Lung (tissue), 12 donors: Measurements from ENCODE around the gene TUBB8. TPM values are rescaled to one million over a fixed set of nuclear protein-coding genes. Genes with fewer than 3 reads are reported as not detected.

ENCODE experiments used
- ATAC-seq: fragments of 200-7000 bp; cut with Tn5 transposase; one replicate; pipeline ENCODE4 v1.9.1; 2020; ENCODE audit warnings: moderate number of reproducible peaks; ENCODE audit not compliant: insufficient read depth, low FRiP score
- DNase-seq, 3 donors: peaks; one replicate each; pipeline ENCODE4 v3.0.0-alpha.2; 2013 to 2017
- H3K27ac ChIP-seq, 2 donors: one replicate each; pipeline ENCODE4 v1.5.1; 2013; ENCODE audit warnings: mild to moderate bottlenecking in 2 of 2, moderate library complexity in 2 of 2, control low read depth in 1 of 2, inconsistent platforms in 1 of 2, low read depth in 1 of 2, low read length in 1 of 2
- H3K27me3 ChIP-seq, 3 donors: one replicate each; pipeline ENCODE4 v1.5.1; 2013; ENCODE audit warnings: low read length in 2 of 3; ENCODE audit not compliant: control insufficient read depth in 3 of 3, insufficient read depth in 3 of 3
- H3K36me3 ChIP-seq, 4 donors: one replicate each; pipeline ENCODE4 v1.5.1; 2013; ENCODE audit warnings: low read length in 4 of 4, mild to moderate bottlenecking in 1 of 4, moderate library complexity in 1 of 4; ENCODE audit not compliant: control insufficient read depth in 4 of 4, insufficient read depth in 4 of 4
- H3K4me1 ChIP-seq, 5 donors: one replicate each; pipeline ENCODE4 v1.5.1; 2013; ENCODE audit warnings: low read length in 5 of 5, mild to moderate bottlenecking in 2 of 5, moderate library complexity in 1 of 5; ENCODE audit not compliant: control insufficient read depth in 5 of 5, insufficient read depth in 5 of 5
- H3K4me3 ChIP-seq: one replicate; pipeline ENCODE4 v1.5.1; 2013; ENCODE audit warnings: mild to moderate bottlenecking, control low read depth, moderate library complexity
- H3K9ac ChIP-seq, 2 donors: one replicate each; pipeline ENCODE4 v1.5.1; 2013; ENCODE audit warnings: low read length in 2 of 2, control low read depth in 1 of 2; ENCODE audit not compliant: insufficient read depth in 1 of 2
- H3K9me3 ChIP-seq, 4 donors: one replicate each; pipeline ENCODE4 v1.5.1; 2013; ENCODE audit warnings: low read length in 3 of 4, mild to moderate bottlenecking in 1 of 4, moderate library complexity in 1 of 4; ENCODE audit not compliant: control insufficient read depth in 4 of 4, insufficient read depth in 3 of 4
- WGBS, 2 donors: extraction: QIAGEN DNeasy Blood & Tissue Kit; methylation state at CpG; one replicate each; pipeline ENCODE4 v1.1.7; 2013; 5-methylcytosine and 5-hydroxymethylcytosine counted together
- polyA plus RNA-seq, 2 donors: library from polyadenylated mRNA; stranded (reverse); fragments of 200-250 nt; gene quantifications; one replicate each; pipeline ENCODE4 v1.2.1, GENCODE V29; 2013
- total RNA-seq, 2 donors: library from RNA; depleted of rRNA in 1 of 2; stranded (reverse); fragments of >200 nt in 1 of 2; gene quantifications; one replicate each; pipeline ENCODE4 v1.2.1, GENCODE V29; 2014 to 2021
- TF ChIP-seq, protein P1 (sequence below): IDR thresholded peaks from 2 replicates; pipeline ENCODE4 v1.5.1; 2012; ENCODE audit warnings: mild to moderate bottlenecking; ENCODE audit errors: control extremely low read depth, extremely low read depth
- donor health status: control.
- donor health status: control.
- donor health status: Bipolar disorder and iron deficiency.
- donor health status: healthy.
- donor health status: DM: yes; HTN: yes; CAD: no.

The TUBB8 gene
- total and polyA plus RNA-seq, 4 donors, result 0.15 to 0.27 TPM; not detected in 2

DNA sequence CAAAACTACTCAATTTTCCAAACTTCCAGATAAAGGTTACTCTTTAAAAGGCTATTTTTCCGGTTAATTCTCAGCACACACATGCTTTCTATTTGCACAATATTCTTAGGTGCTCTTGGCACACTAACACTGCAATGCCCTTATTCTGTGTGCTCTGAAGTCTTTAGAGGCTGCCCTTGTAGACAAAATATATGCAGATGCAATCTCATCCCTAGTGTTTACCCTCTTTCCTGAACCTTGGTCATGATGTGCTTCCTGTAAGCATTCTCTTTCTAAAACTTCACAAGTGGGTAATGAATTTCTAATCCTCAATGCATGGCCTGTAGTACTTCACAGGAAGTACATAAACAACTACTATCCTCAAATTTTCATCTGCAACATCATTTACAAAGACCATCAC, 41.1 kb upstream of the TUBB8 start:
- peaks cover 0 to 7% (median 0%) of the 10 kb centered on the region in 5 donors for H3K4me1 ChIP-seq
- peak in 1 of 3 donors; percentile 20 for DNase-seq
- WGBS, 2 donors, result 66 to 85% methylated on average over 1 of the region's 1 CpG

GRCh38 chr10:89248-89647, 40.2 kb upstream of the TUBB8 start:
- H3K36me3 ChIP-seq, result no peaks in the 10 kb centered on the region
- peaks cover 0 to 7% (median 0%) of the 10 kb centered on the region in 5 donors for H3K4me1 ChIP-seq
- TF ChIP-seq, protein P1, sequence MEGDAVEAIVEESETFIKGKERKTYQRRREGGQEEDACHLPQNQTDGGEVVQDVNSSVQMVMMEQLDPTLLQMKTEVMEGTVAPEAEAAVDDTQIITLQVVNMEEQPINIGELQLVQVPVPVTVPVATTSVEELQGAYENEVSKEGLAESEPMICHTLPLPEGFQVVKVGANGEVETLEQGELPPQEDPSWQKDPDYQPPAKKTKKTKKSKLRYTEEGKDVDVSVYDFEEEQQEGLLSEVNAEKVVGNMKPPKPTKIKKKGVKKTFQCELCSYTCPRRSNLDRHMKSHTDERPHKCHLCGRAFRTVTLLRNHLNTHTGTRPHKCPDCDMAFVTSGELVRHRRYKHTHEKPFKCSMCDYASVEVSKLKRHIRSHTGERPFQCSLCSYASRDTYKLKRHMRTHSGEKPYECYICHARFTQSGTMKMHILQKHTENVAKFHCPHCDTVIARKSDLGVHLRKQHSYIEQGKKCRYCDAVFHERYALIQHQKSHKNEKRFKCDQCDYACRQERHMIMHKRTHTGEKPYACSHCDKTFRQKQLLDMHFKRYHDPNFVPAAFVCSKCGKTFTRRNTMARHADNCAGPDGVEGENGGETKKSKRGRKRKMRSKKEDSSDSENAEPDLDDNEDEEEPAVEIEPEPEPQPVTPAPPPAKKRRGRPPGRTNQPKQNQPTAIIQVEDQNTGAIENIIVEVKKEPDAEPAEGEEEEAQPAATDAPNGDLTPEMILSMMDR, result no peak
- DNase-seq, result peak in 1 of 3 donors; percentile 19
- no peak overlapping the region for H3K9ac ChIP-seq
- no peak for ATAC-seq
- H3K9me3 ChIP-seq, result peaks cover 0 to 3% (median 0%) of the 10 kb centered on the region in 4 donors
- H3K27me3 ChIP-seq, result peaks cover 0 to 2% (median 0%) of the 10 kb centered on the region in 3 donors
- no peak overlapping the region for H3K27ac ChIP-seq
- WGBS, 2 donors, result 72 to 90% methylated on average over 2 of the region's 2 CpGs
- no peak overlapping the region for H3K4me3 ChIP-seq

More for the DNA sequence above, 41.1 kb upstream of the TUBB8 start:
- H3K9me3 ChIP-seq, result peaks cover 0 to 5% (median 1%) of the 10 kb centered on the region in 4 donors
- H3K9ac ChIP-seq, result no peak overlapping the region
- no peaks in the 10 kb centered on the region for H3K36me3 ChIP-seq
- ATAC-seq, result no peak
- no peak overlapping the region for H3K4me3 ChIP-seq
- TF ChIP-seq, protein P1, result no peak
- H3K27ac ChIP-seq, result no peak overlapping the region
- peaks cover 0 to 2% (median 0%) of the 10 kb centered on the region in 3 donors for H3K27me3 ChIP-seq

DNA sequence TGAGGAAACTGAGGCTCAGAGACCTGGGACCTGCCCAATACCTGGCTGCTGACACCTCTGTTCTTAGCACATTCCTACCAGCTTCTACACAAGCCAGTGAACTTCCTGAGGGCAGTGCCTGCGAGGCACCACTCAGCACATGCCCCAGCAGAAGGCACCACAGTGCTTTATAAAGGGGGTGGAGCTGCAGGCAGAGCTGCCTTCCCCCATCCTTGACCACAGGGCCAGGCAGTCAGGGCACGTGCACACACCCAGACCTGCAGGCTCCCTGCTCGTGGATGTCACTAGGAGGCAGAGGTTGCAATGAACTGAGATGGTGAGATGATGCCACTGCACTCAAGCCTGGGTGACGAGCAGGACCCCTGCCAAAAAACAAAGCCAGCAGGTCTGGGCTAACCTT, 39.2 kb upstream of the TUBB8 start:
- ATAC-seq, result no peak
- 59 to 60% methylated on average over 4 of the region's 4 CpGs for WGBS, 2 donors
- no peaks in the 10 kb centered on the region for H3K36me3 ChIP-seq
- peaks cover 0 to 7% (median 0%) of the 10 kb centered on the region in 5 donors for H3K4me1 ChIP-seq
- no peak for DNase-seq
- H3K9ac ChIP-seq, result no peak overlapping the region
- H3K4me3 ChIP-seq, result no peak overlapping the region
- TF ChIP-seq, protein P1, result no peak
- H3K27ac ChIP-seq, result no peak overlapping the region
- H3K9me3 ChIP-seq, result peaks cover 0 to 3% (median 0%) of the 10 kb centered on the region in 4 donors
- peaks cover 0 to 2% (median 0%) of the 10 kb centered on the region in 3 donors for H3K27me3 ChIP-seq
